Mesenchymal stem cell (in vitro differentiated cells and primary cell): ENCODE results near the gene DSC3.

ENCODE experiments used
- DNase-seq: peaks from one replicate; pipeline ENCODE4 v3.0.0-alpha.2; 2013
- H2AFZ ChIP-seq: one replicate; pipeline ENCODE4 v1.6.1; 2013; ENCODE audit warnings: low read depth, mild to moderate bottlenecking, control low read depth, inconsistent platforms, low read length, moderate library complexity
- H2AK5ac ChIP-seq: 2 replicates; pipeline ENCODE4 v1.6.1; 2013; ENCODE audit warnings: low read length, moderate library complexity, mild to moderate bottlenecking, inconsistent platforms; ENCODE audit not compliant: severe bottlenecking
- H2BK120ac ChIP-seq: one replicate; pipeline ENCODE4 v1.6.1; 2013; ENCODE audit warnings: low read depth, mild to moderate bottlenecking, inconsistent platforms, low read length, moderate library complexity
- H2BK12ac ChIP-seq, 2 experiments: one replicate each; pipeline ENCODE4 v1.6.1; 2013; ENCODE audit warnings: inconsistent platforms in 2 of 2, low read length in 2 of 2, mild to moderate bottlenecking in 2 of 2, moderate library complexity in 2 of 2, control low read depth in 1 of 2
- H2BK15ac ChIP-seq: one replicate; pipeline ENCODE4 v1.6.1; 2013; ENCODE audit warnings: mild to moderate bottlenecking, low read depth, inconsistent platforms; ENCODE audit not compliant: poor library complexity, severe bottlenecking
- H2BK5ac ChIP-seq: 2 replicates; pipeline ENCODE4 v1.6.1; 2013; ENCODE audit warnings: low read depth, mild to moderate bottlenecking, low read length, control low read depth, inconsistent platforms; ENCODE audit not compliant: poor library complexity, severe bottlenecking
- H3K14ac ChIP-seq, 2 experiments: one replicate each; pipeline ENCODE4 v1.6.1; 2013; ENCODE audit warnings: inconsistent platforms in 2 of 2, low read length in 2 of 2, control low read depth in 1 of 2, mild to moderate bottlenecking in 1 of 2, moderate library complexity in 1 of 2
- H3K18ac ChIP-seq, 2 experiments: one replicate each; pipeline ENCODE4 v1.6.1; 2013; ENCODE audit warnings: inconsistent platforms in 2 of 2, low read length in 2 of 2, control low read depth in 1 of 2, low read depth in 1 of 2, mild to moderate bottlenecking in 1 of 2
- H3K23ac ChIP-seq, 2 experiments: one replicate each; pipeline ENCODE4 v1.6.1; 2013; ENCODE audit warnings: inconsistent platforms in 2 of 2, low read length in 2 of 2, mild to moderate bottlenecking in 2 of 2, moderate library complexity in 2 of 2, control low read depth in 1 of 2
- H3K27ac ChIP-seq: 2 replicates; pipeline ENCODE4 v1.5.1; 2013; ENCODE audit warnings: mild to moderate bottlenecking, moderate library complexity, low read length, control low read depth, inconsistent platforms; ENCODE audit not compliant: poor library complexity, severe bottlenecking
- H3K27me3 ChIP-seq, 2 experiments: 2 replicates each; pipeline versions ENCODE4 v1.6.1 to v1.7.0; 2013; ENCODE audit warnings: low read length in 2 of 2, mild to moderate bottlenecking in 2 of 2, moderate library complexity in 2 of 2, control low read depth in 1 of 2, inconsistent platforms in 1 of 2; ENCODE audit not compliant: control insufficient read depth in 1 of 2, insufficient read depth in 1 of 2
- H3K36me3 ChIP-seq, 2 experiments: 2 replicates each; pipeline versions ENCODE4 v1.6.1 to v1.7.0; 2013; ENCODE audit warnings: low read length in 2 of 2, control low read depth in 1 of 2, inconsistent platforms in 1 of 2, low read depth in 1 of 2, mild to moderate bottlenecking in 1 of 2; ENCODE audit not compliant: insufficient read depth in 2 of 2, control insufficient read depth in 1 of 2
- H3K4ac ChIP-seq, 2 experiments: one replicate each; pipeline ENCODE4 v1.6.1; 2013; ENCODE audit warnings: inconsistent platforms in 2 of 2, low read length in 2 of 2, mild to moderate bottlenecking in 2 of 2, moderate library complexity in 2 of 2, control low read depth in 1 of 2, low read depth in 1 of 2
- H3K4me1 ChIP-seq: 2 replicates; pipeline ENCODE4 v1.6.1; 2013; ENCODE audit warnings: low read depth, low read length, control low read depth; ENCODE audit not compliant: control insufficient read depth, insufficient read depth
- H3K4me2 ChIP-seq: 2 replicates; pipeline ENCODE4 v1.6.1; 2013; ENCODE audit warnings: low read length, mild to moderate bottlenecking, inconsistent platforms; ENCODE audit not compliant: poor library complexity, severe bottlenecking
- H3K4me3 ChIP-seq, 2 experiments: 2 replicates each; pipeline versions ENCODE4 v1.5.1 to v1.7.0; 2013; ENCODE audit warnings: low read length in 2 of 2, mild to moderate bottlenecking in 2 of 2, control low read depth in 1 of 2, low read depth in 1 of 2; ENCODE audit not compliant: insufficient read depth in 1 of 2
- H3K79me1 ChIP-seq: replicated peaks from 2 replicates; pipeline ENCODE4 v1.6.1; 2013; ENCODE audit warnings: mild to moderate bottlenecking, control low read depth, low read length, inconsistent platforms; ENCODE audit not compliant: poor library complexity, severe bottlenecking
- H3K9ac ChIP-seq: 2 replicates; pipeline ENCODE4 v1.7.0; 2013; ENCODE audit warnings: mild to moderate bottlenecking, low read length, moderate library complexity
- H3K9me3 ChIP-seq: 2 replicates; pipeline ENCODE4 v1.7.0; 2013; ENCODE audit warnings: mild to moderate bottlenecking, low read length; ENCODE audit not compliant: control insufficient read depth
- H4K8ac ChIP-seq: one replicate; pipeline ENCODE4 v1.6.1; 2013; ENCODE audit warnings: inconsistent platforms, mild to moderate bottlenecking, low read length, moderate library complexity
- H4K91ac ChIP-seq: one replicate; pipeline ENCODE4 v1.6.1; 2013; ENCODE audit warnings: mild to moderate bottlenecking, low read length, inconsistent platforms
- WGBS: methylation state at CpG from one replicate; pipeline ENCODE4 v1.1.7; 2013; ENCODE audit warnings: mixed read lengths; 5-methylcytosine and 5-hydroxymethylcytosine counted together

DSC3 gene

GRCh38 chr18:31049189-31049588 lies 6.6 kb upstream of the DSC3 start:
- Histone ChIP-seq H3K27ac (no peak overlapping the region), H3K23ac (no peak overlapping the region), H3K4me1 (no peaks in the 10 kb centered on the region), H3K79me1 (no peaks in the 10 kb centered on the region), H4K8ac (no peak overlapping the region), H3K4me2 (no peak overlapping the region), H4K91ac (no peak overlapping the region), H3K14ac (no peak overlapping the region), H3K36me3 (no peaks in the 10 kb centered on the region), H3K18ac (no peak overlapping the region), H3K4me3 (no peak overlapping the region), H2BK12ac (no peak overlapping the region), H2BK120ac (no peak overlapping the region), H3K9ac (no peak overlapping the region), H3K27me3 (peaks cover 0 to 5% of the 10 kb centered on the region in 2 experiments), H2AK5ac (no peak overlapping the region), H2AFZ (no peak overlapping the region), H3K9me3 (peaks cover 8% of the 10 kb centered on the region), H2BK15ac (no peak overlapping the region), H3K4ac (no peak overlapping the region), H2BK5ac (no peak overlapping the region)
- DNase-seq, result no peak
- WGBS, result 59% methylated on average over 4 of the region's 4 CpGs

- H2AK5ac ChIP-seq, result no peak overlapping the region
- 100% methylated on average over 1 of the region's 2 CpGs for WGBS
- H2AFZ ChIP-seq, result no peak overlapping the region
- no peak overlapping the region for H3K23ac ChIP-seq
- no peak overlapping the region for H2BK12ac ChIP-seq
- peaks cover 0 to 14% of the 10 kb centered on the region in 2 experiments for H3K27me3 ChIP-seq
- peaks cover 2% of the 10 kb centered on the region for H3K79me1 ChIP-seq
- no peaks in the 10 kb centered on the region for H3K4me1 ChIP-seq
- no peak overlapping the region for H4K91ac ChIP-seq
- H2BK120ac ChIP-seq, result no peak overlapping the region
- no peak overlapping the region for H3K9ac ChIP-seq
- no peak overlapping the region for H3K18ac ChIP-seq
- no peak overlapping the region for H3K14ac ChIP-seq
- no peak overlapping the region for H2BK15ac ChIP-seq
- no peak for DNase-seq
- H3K36me3 ChIP-seq, result no peaks in the 10 kb centered on the region
- no peak overlapping the region for H3K4me3 ChIP-seq
- H4K8ac ChIP-seq, result no peak overlapping the region
- no peak overlapping the region for H2BK5ac ChIP-seq
- H3K27ac ChIP-seq, result no peak overlapping the region
- peaks cover 3% of the 10 kb centered on the region for H3K9me3 ChIP-seq
- no peak overlapping the region for H3K4ac ChIP-seq
- H3K4me2 ChIP-seq, result no peak overlapping the region
These were observed 5.7 kb upstream of the DSC3 start for GRCh38 chr18:31048216-31048615.

- DNase-seq, result no peak
- Histone ChIP-seq H4K91ac (no peak overlapping the region), H2BK120ac (no peak overlapping the region), H3K4ac (no peak overlapping the region), H2BK5ac (no peak overlapping the region), H3K14ac (no peak overlapping the region), H3K27ac (no peak overlapping the region), H2AK5ac (no peak overlapping the region), H3K4me2 (no peak overlapping the region), H3K9me3 (peaks cover 3% of the 10 kb centered on the region), H2BK15ac (no peak overlapping the region), H3K4me3 (no peak overlapping the region), H3K27me3 (peaks cover 0 to 27% of the 10 kb centered on the region in 2 experiments), H3K4me1 (no peaks in the 10 kb centered on the region), H3K79me1 (peaks cover 2% of the 10 kb centered on the region), H2BK12ac (no peak overlapping the region), H3K9ac (no peak overlapping the region), H3K23ac (no peak overlapping the region), H3K18ac (no peak overlapping the region), H2AFZ (no peak overlapping the region), H3K36me3 (peaks cover 0 to 5% of the 10 kb centered on the region in 2 experiments), H4K8ac (no peak overlapping the region)
These were observed 4.4 kb upstream of the DSC3 start for GRCh38 chr18:31046916-31047315.

DNA sequence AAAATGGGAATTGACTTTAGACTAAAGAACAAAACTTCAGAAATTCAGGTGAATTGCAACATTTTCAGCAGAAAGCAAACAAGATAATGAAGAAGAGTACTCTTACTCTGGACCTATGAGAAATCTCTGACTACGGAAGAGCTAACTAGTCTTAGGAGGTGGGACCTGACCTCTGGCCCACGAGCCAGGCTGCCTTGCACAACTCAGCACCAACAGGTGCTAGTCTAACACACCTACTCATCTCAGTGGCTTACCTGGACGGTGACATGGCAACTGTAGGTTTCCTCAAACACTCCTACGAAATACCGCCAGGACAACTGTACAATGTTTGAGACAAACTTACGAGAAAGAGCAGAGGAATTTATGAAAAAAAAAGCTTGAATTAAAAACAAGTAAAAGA lies 3.1 kb upstream of the DSC3 start:
- Histone ChIP-seq H3K36me3 (peaks cover 0 to 5% of the 10 kb centered on the region in 2 experiments), H2BK15ac (no peak overlapping the region), H3K18ac (no peak overlapping the region), H3K14ac (no peak overlapping the region), H2BK120ac (no peak overlapping the region), H3K23ac (no peak overlapping the region), H3K9ac (no peak overlapping the region), H3K9me3 (peaks cover 3% of the 10 kb centered on the region), H3K27me3 (peaks cover 0 to 40% of the 10 kb centered on the region in 2 experiments), H3K27ac (no peak overlapping the region), H3K4me1 (no peaks in the 10 kb centered on the region), H3K4ac (no peak overlapping the region), H2BK5ac (no peak overlapping the region), H4K8ac (no peak overlapping the region), H4K91ac (no peak overlapping the region), H3K79me1 (peaks cover 2% of the 10 kb centered on the region), H3K4me3 (no peak overlapping the region), H2AK5ac (no peak overlapping the region), H3K4me2 (no peak overlapping the region), H2AFZ (no peak overlapping the region), H2BK12ac (no peak overlapping the region)
- DNase-seq, result no peak
- WGBS, result 92% methylated on average over 6 of the region's 6 CpGs
